Breast epithelium (tissue), 4 donors: ENCODE measurements around the gene CCER1. TPM values are rescaled to one million over a fixed set of nuclear protein-coding genes. Genes with fewer than 3 reads are reported as not detected.
A peak's percentile ranks its signal among the peaks of the same experiment; 100 is the strongest.

Experiments used
- DNase-seq, 2 donors: peaks; one replicate each; pipeline ENCODE4 v3.0.0-alpha.2; 2019; ENCODE audit warnings: low spot score in 2 of 2
- H3K27ac ChIP-seq, 2 donors: fragments of 200-600 bp; sonication (generic) in 1 of 2; one replicate each; pipeline ENCODE4 v1.5.1; 2016 to 2019; ENCODE audit warnings: mild to moderate bottlenecking in 1 of 2
- H3K27me3 ChIP-seq, 2 donors: fragments of 200-600 bp; sonication (generic) in 1 of 2; one replicate each; pipeline versions ENCODE4 v1.5.1 to v1.6.0; 2017 to 2019; ENCODE audit warnings: control low read depth in 1 of 2, mild to moderate bottlenecking in 1 of 2
- H3K36me3 ChIP-seq: fragments of 200-600 bp; one replicate; pipeline ENCODE4 v1.5.1; 2019
- H3K4me1 ChIP-seq, 2 donors: fragments of 200-600 bp; sonication (generic); one replicate each; pipeline ENCODE4 v1.5.1; 2016 to 2019; ENCODE audit warnings: control low read depth in 1 of 2
- H3K4me3 ChIP-seq, 3 donors: fragments of 200-600 bp; sonication (generic); 1 replicate in 2 of 3; 2 replicates in 1 of 3; pipeline ENCODE4 v1.5.1; 2016 to 2019; ENCODE audit warnings: mild to moderate bottlenecking in 3 of 3, moderate library complexity in 2 of 3
- H3K9me3 ChIP-seq, 2 donors: fragments of 200-600 bp; sonication (generic) in 1 of 2; one replicate each; pipeline ENCODE4 v1.5.1; 2016 to 2019; ENCODE audit warnings: control low read depth in 1 of 2
- POLR2A ChIP-seq: fragments of 450-650 bp; IDR thresholded peaks from one replicate; pipeline ENCODE4 v1.6.1; 2016; ENCODE audit warnings: antibody characterized with exemption, mild to moderate bottlenecking, moderate library complexity
- POLR2AphosphoS5 ChIP-seq, 3 donors: sonication (generic); formaldehyde crosslinking; IDR thresholded peaks; one replicate each; pipeline ENCODE4 v1.6.1; 2017; ENCODE audit warnings: antibody characterized with exemption in 3 of 3
- intact Hi-C: fragments of 100-400 bp; cut with DNase I; formaldehyde crosslinking; loops from one replicate; pipeline ENCODE4 v1.15.1; 2023; ENCODE audit warnings: low total_unique reads
- total RNA-seq, 3 donors: library from RNA; depleted of rRNA; stranded (reverse); fragments of >200 nt; gene quantifications; one replicate each; pipeline ENCODE4 v1.1.0, GENCODE V29; 2016
- TF ChIP-seq, protein P1 (sequence below), 3 donors: fragments of 450-650 bp; IDR thresholded peaks; one replicate each; pipeline ENCODE4 v1.5.1; 2016 to 2017; ENCODE audit warnings: antibody characterized with exemption in 3 of 3, mild to moderate bottlenecking in 3 of 3, moderate library complexity in 3 of 3

CCER1 gene
- total RNA-seq, 3 donors from 2014 or later = not detected

- Histone ChIP-seq H3K4me1 (no peaks in the 10 kb centered on the region), H3K4me3 (no peak overlapping the region), H3K9me3 (peaks cover 0 to 5% of the 10 kb centered on the region in 2 donors), H3K27ac (no peak overlapping the region), H3K27me3 (no peaks in the 10 kb centered on the region), H3K36me3 (no peaks in the 10 kb centered on the region)
- intact Hi-C loops = no loop called here
- DNase-seq = no peak
- no peak for TF ChIP-seq POLR2AphosphoS5 (IDR thresholded peaks at IDR 0.05)
- TF ChIP-seq, protein P1, sequence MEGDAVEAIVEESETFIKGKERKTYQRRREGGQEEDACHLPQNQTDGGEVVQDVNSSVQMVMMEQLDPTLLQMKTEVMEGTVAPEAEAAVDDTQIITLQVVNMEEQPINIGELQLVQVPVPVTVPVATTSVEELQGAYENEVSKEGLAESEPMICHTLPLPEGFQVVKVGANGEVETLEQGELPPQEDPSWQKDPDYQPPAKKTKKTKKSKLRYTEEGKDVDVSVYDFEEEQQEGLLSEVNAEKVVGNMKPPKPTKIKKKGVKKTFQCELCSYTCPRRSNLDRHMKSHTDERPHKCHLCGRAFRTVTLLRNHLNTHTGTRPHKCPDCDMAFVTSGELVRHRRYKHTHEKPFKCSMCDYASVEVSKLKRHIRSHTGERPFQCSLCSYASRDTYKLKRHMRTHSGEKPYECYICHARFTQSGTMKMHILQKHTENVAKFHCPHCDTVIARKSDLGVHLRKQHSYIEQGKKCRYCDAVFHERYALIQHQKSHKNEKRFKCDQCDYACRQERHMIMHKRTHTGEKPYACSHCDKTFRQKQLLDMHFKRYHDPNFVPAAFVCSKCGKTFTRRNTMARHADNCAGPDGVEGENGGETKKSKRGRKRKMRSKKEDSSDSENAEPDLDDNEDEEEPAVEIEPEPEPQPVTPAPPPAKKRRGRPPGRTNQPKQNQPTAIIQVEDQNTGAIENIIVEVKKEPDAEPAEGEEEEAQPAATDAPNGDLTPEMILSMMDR (IDR thresholded peaks at IDR 0.05) = peak; percentile 43 to 45 (median 44)
Measured at GRCh38 chr12:90909069-90909770, 45.8 kb downstream of the CCER1 start.

DNA sequence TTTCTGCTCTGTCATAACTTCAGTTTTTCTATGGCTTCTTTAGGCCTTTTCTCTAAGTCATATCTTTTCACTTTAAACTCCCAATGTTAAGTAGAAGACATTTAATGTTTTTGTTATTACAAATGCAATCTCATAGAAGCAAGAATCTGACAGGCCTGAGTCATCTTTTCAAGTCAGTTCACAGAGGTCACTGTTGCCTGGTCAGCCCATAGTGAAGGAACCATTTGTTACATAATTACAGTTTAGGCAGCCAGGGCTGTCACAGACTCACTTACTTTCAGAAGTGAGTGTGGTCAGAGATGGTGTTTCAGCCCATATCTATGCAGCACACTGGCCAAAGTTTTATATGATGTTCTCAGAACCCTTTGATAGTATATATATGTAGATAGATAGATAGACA is 46.5 kb downstream of the CCER1 start:
- Histone ChIP-seq H3K4me1 (no peaks in the 10 kb centered on the region), H3K36me3 (no peaks in the 10 kb centered on the region), H3K4me3 (no peak overlapping the region), H3K27me3 (no peaks in the 10 kb centered on the region), H3K9me3 (no peaks in the 10 kb centered on the region), H3K27ac (no peak overlapping the region)
- DNase-seq = no peak
- TF ChIP-seq POLR2A (no peak), POLR2AphosphoS5 (IDR thresholded peaks at IDR 0.05) (no peak)
- TF ChIP-seq, protein P1 (IDR thresholded peaks at IDR 0.05) = no peak
- intact Hi-C loops = no loop called here

DNA sequence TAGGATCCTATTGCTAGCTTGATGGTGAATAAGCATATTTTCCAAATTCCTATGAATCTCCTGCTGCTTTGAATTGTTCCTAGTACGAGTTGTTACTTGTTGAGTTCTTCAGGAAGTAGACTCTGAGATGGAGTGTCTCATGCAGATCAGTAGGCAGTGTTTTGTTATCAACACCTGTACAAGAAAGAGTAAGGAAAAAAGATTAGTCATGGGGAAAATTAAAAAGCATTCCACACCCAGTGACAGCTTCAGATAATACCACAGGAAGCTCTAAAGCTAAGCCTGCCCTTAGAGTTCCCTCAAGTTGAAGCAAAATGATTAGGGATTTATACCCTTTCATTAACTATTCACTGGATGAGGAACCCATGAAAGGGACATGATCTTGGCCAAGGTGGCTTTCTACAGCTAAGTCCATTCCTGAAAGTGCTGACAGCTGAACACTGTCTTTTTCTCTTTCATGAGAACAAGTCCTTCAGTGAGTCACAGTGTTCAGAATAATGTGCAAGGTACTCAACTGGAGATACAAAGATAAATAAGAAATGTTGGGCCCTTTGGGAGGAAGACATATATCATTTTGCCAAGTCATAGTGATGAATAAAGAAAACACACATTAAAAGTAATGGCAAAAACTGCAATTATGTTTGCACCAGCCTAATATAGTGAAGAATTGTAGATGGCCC is 49.1 kb downstream of the CCER1 start:
- H3K4me3 ChIP-seq = no peak overlapping the region
- TF ChIP-seq POLR2AphosphoS5 (IDR thresholded peaks at IDR 0.05) (no peak), POLR2A (no peak)
- TF ChIP-seq, protein P1 (IDR thresholded peaks at IDR 0.05) = no peak
- H3K27ac ChIP-seq = no peak overlapping the region
- no peaks in the 10 kb centered on the region for H3K4me1 ChIP-seq
- H3K9me3 ChIP-seq = no peaks in the 10 kb centered on the region
- intact Hi-C loops = no loop called here
- no peaks in the 10 kb centered on the region for H3K36me3 ChIP-seq
- DNase-seq = no peak
- no peaks in the 10 kb centered on the region for H3K27me3 ChIP-seq

DNA sequence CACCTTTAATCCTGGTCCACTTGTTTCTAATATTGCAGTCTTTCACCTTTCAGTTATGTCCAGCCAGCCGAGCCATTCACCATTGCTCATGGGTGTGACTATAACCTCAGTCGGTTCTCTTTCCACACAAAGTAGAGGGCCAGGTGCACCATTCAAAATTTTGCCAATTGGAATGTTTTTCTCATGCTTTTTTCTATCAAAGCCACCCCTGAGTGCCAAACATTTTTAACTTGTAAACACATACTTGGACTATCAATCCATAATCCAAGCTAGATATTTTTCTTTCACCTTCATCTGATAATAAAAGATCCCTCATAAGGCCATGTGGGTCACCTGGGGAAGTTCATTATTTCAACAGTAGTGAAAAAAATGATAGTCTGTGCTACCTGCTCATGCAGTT is 52.4 kb downstream of the CCER1 start:
- intact Hi-C loops = loop anchor here (5.0 kb wide), 1 partner anchor 645 kb away; no protein-coding TSS in a partner anchor
- DNase-seq = no peak

More for the DNA sequence above, 52.4 kb downstream of the CCER1 start:
- TF ChIP-seq POLR2A = no peak
- TF ChIP-seq, protein P1 (IDR thresholded peaks at IDR 0.05) = no peak
- TF ChIP-seq POLR2AphosphoS5 (IDR thresholded peaks at IDR 0.05) = no peak
- Histone ChIP-seq H3K9me3 (no peaks in the 10 kb centered on the region), H3K27me3 (no peaks in the 10 kb centered on the region), H3K4me3 (no peak overlapping the region), H3K27ac (no peak overlapping the region), H3K4me1 (no peaks in the 10 kb centered on the region), H3K36me3 (no peaks in the 10 kb centered on the region)

Other genes with a start within 250 kb of the CCER1 start
- gene EPYC, start 49.8 kb upstream of the CCER1 start, total RNA-seq = not detected
- gene KERA, start 102.8 kb upstream of the CCER1 start, total RNA-seq = under 1 TPM in 2 of 3 donors, not detected in 1; 0.15 to 0.33 TPM
- 100 to 1,000 TPM; 180 to 449 (median 183) TPM for gene LUM, start 156.3 kb upstream of the CCER1 start, total RNA-seq
- gene DCN, start 227.6 kb upstream of the CCER1 start, total RNA-seq = 1,000 to 10,000 TPM; 1,081 to 4,374 (median 1,702) TPM